Astrocyte (in vitro differentiated cells and primary cell): Measurements from ENCODE around the gene ZMYND8. TPM values are rescaled to one million over a fixed set of nuclear protein-coding genes. Genes with fewer than 3 reads are reported as not detected.
A peak's percentile ranks its signal among the peaks of the same experiment; 100 is the strongest.

Experiments
- DNase-seq: peaks from one replicate; pipeline ENCODE4 v3.0.0-alpha.2; 2010; ENCODE audit warnings: low read depth
- FAIRE-seq: peaks from 2 replicates; lab custom pipeline; 2011; peaks lifted over from hg19 to GRCh38; lab: Jason Lieb, UNC
- H2AFZ ChIP-seq: 2 replicates; pipeline ENCODE4 v1.6.0; 2012; ENCODE audit warnings: low read depth, low read length, inconsistent platforms
- H3K27ac ChIP-seq: 2 replicates; pipeline ENCODE4 v1.5.1; 2011; ENCODE audit warnings: low read depth, low read length, inconsistent platforms
- H3K27me3 ChIP-seq: 2 replicates; pipeline ENCODE4 v1.6.0; 2011; ENCODE audit warnings: low read length, inconsistent platforms; ENCODE audit not compliant: insufficient read depth
- H3K36me3 ChIP-seq: 2 replicates; pipeline ENCODE4 v1.5.1; 2011; ENCODE audit warnings: low read length, inconsistent platforms; ENCODE audit not compliant: insufficient read depth
- H3K4me1 ChIP-seq: 2 replicates; pipeline ENCODE4 v1.5.1; 2011; ENCODE audit warnings: low read length, inconsistent platforms; ENCODE audit not compliant: insufficient read depth
- H3K4me2 ChIP-seq: 2 replicates; pipeline ENCODE4 v1.6.0; 2012; ENCODE audit warnings: low read length, inconsistent platforms
- H3K4me3 ChIP-seq: 2 replicates; pipeline ENCODE4 v1.5.1; 2011; ENCODE audit warnings: low read depth, mild to moderate bottlenecking, low read length, inconsistent platforms; ENCODE audit not compliant: insufficient read depth
- H3K79me2 ChIP-seq: 2 replicates; pipeline ENCODE4 v1.6.0; 2012; ENCODE audit warnings: mild to moderate bottlenecking, low read length, inconsistent platforms; ENCODE audit not compliant: insufficient read depth
- H3K9ac ChIP-seq: 2 replicates; pipeline ENCODE4 v1.6.0; 2012; ENCODE audit warnings: mild to moderate bottlenecking, low read length, inconsistent platforms
- H3K9me3 ChIP-seq: 2 replicates; pipeline ENCODE4 v1.5.1; 2012; ENCODE audit warnings: low read depth, mild to moderate bottlenecking, low read length, inconsistent platforms; ENCODE audit not compliant: insufficient read depth
- H4K20me1 ChIP-seq: 2 replicates; pipeline ENCODE4 v1.6.0; 2012; ENCODE audit warnings: low read length, inconsistent platforms; ENCODE audit not compliant: insufficient read depth
- H3K27ac Mint-ChIP-seq: one replicate; pipeline ENCODE4 v1.8.0; 2021; ENCODE audit warnings: mild to moderate bottlenecking, mixed read lengths; ENCODE audit not compliant: unreplicated experiment
- H3K27me3 Mint-ChIP-seq: one replicate; pipeline ENCODE4 v1.8.0; 2021; ENCODE audit warnings: low read depth, mixed read lengths; ENCODE audit not compliant: unreplicated experiment
- H3K36me3 Mint-ChIP-seq: one replicate; pipeline ENCODE4 v1.8.0; 2021; ENCODE audit warnings: low read depth, mixed read lengths; ENCODE audit not compliant: unreplicated experiment
- H3K4me1 Mint-ChIP-seq: one replicate; pipeline ENCODE4 v1.8.0; 2021; ENCODE audit warnings: low read depth, mixed read lengths; ENCODE audit not compliant: unreplicated experiment
- H3K4me3 Mint-ChIP-seq: one replicate; pipeline ENCODE4 v1.8.0; 2021; ENCODE audit warnings: mild to moderate bottlenecking, moderate library complexity, mixed read lengths; ENCODE audit not compliant: unreplicated experiment
- H3K9me3 Mint-ChIP-seq: one replicate; pipeline ENCODE4 v1.8.0; 2021; ENCODE audit warnings: mild to moderate bottlenecking, mixed read lengths; ENCODE audit not compliant: unreplicated experiment
- CTCF ChIP-seq: IDR thresholded peaks from 2 replicates; pipeline ENCODE4 v1.5.1; 2011; ENCODE audit warnings: low read depth, mild to moderate bottlenecking, inconsistent platforms, low read length, moderate library complexity; ENCODE audit not compliant: insufficient read depth
- EZH2 ChIP-seq: IDR thresholded peaks from 2 replicates; pipeline ENCODE4 v1.6.1; 2012; ENCODE audit warnings: mild to moderate bottlenecking, low read length, inconsistent platforms; ENCODE audit not compliant: insufficient read depth
- total RNA-seq: library from RNA; stranded (reverse); gene quantifications from 2 replicates; pipeline ENCODE4 v1.2.1, GENCODE V29; 2021

ZMYND8 gene
- total RNA-seq, 1 donor from 2014 or later, result 45.8 TPM

GRCh38 chr20:47191956-47192355 is 164.5 kb downstream of the ZMYND8 start:
- H3K4me1 ChIP-seq, result no peaks in the 10 kb centered on the region
- Mint-ChIP-seq H3K4me1 (peaks cover 3% of the 10 kb centered on the region), H3K27ac (no peak overlapping the region), H3K4me3 (no peak overlapping the region), H3K27me3 (no peaks in the 10 kb centered on the region), H3K36me3 (no peaks in the 10 kb centered on the region), H3K9me3 (no peaks in the 10 kb centered on the region)
- no peaks in the 10 kb centered on the region for H4K20me1 ChIP-seq
- no peak overlapping the region for H3K4me2 ChIP-seq
- TF ChIP-seq CTCF (no peak), EZH2 (no peak)
- DNase-seq (no peak), FAIRE-seq (no peak)
- no peak overlapping the region for H2AFZ ChIP-seq
- no peak overlapping the region for H3K4me3 ChIP-seq
- H3K79me2 ChIP-seq, result no peaks in the 10 kb centered on the region
- H3K36me3 ChIP-seq, result no peaks in the 10 kb centered on the region
- H3K9me3 ChIP-seq, result no peaks in the 10 kb centered on the region
- H3K27me3 ChIP-seq, result peaks cover 15% of the 10 kb centered on the region
- H3K27ac ChIP-seq, result no peak overlapping the region
- no peak overlapping the region for H3K9ac ChIP-seq

GRCh38 chr20:47191074-47191673 is 165.3 kb downstream of the ZMYND8 start:
- Mint-ChIP-seq H3K36me3 (no peaks in the 10 kb centered on the region), H3K27me3 (no peaks in the 10 kb centered on the region), H3K4me3 (no peak overlapping the region), H3K4me1 (peaks cover 3% of the 10 kb centered on the region), H3K9me3 (no peaks in the 10 kb centered on the region), H3K27ac (no peak overlapping the region)
- no peaks in the 10 kb centered on the region for H4K20me1 ChIP-seq
- no peaks in the 10 kb centered on the region for H3K36me3 ChIP-seq
- no peak overlapping the region for H3K4me2 ChIP-seq
- H3K27ac ChIP-seq, result no peak overlapping the region
- peaks cover 15% of the 10 kb centered on the region for H3K27me3 ChIP-seq
- FAIRE-seq, result no peak
- H3K9ac ChIP-seq, result no peak overlapping the region
- no peak for TF ChIP-seq CTCF
- TF ChIP-seq EZH2, result no peak
- no peaks in the 10 kb centered on the region for H3K9me3 ChIP-seq
- H2AFZ ChIP-seq, result no peak overlapping the region
- H3K79me2 ChIP-seq, result no peaks in the 10 kb centered on the region
- H3K4me3 ChIP-seq, result no peak overlapping the region
- DNase-seq, result peak; percentile 36
- H3K4me1 ChIP-seq, result no peaks in the 10 kb centered on the region

- FAIRE-seq, result no peak
- no peak overlapping the region for H3K27ac ChIP-seq
- Mint-ChIP-seq H3K9me3 (no peaks in the 10 kb centered on the region), H3K36me3 (no peaks in the 10 kb centered on the region), H3K27ac (no peak overlapping the region), H3K27me3 (peaks cover 3% of the 10 kb centered on the region), H3K4me1 (peaks cover 3% of the 10 kb centered on the region), H3K4me3 (no peak overlapping the region)
- no peaks in the 10 kb centered on the region for H3K9me3 ChIP-seq
- no peaks in the 10 kb centered on the region for H3K36me3 ChIP-seq
- H4K20me1 ChIP-seq, result no peaks in the 10 kb centered on the region
- H3K27me3 ChIP-seq, result peaks cover 15% of the 10 kb centered on the region
- H3K4me1 ChIP-seq, result no peaks in the 10 kb centered on the region
- H3K4me2 ChIP-seq, result no peak overlapping the region
- no peak for TF ChIP-seq CTCF
- H3K9ac ChIP-seq, result no peak overlapping the region
- H2AFZ ChIP-seq, result no peak overlapping the region
- H3K79me2 ChIP-seq, result no peaks in the 10 kb centered on the region
- DNase-seq, result peak; percentile 8
- H3K4me3 ChIP-seq, result no peak overlapping the region
These were observed 167.4 kb downstream of the ZMYND8 start for GRCh38 chr20:47189060-47189459.
